Measurements from ENCODE around the gene IARS1.

DNA sequence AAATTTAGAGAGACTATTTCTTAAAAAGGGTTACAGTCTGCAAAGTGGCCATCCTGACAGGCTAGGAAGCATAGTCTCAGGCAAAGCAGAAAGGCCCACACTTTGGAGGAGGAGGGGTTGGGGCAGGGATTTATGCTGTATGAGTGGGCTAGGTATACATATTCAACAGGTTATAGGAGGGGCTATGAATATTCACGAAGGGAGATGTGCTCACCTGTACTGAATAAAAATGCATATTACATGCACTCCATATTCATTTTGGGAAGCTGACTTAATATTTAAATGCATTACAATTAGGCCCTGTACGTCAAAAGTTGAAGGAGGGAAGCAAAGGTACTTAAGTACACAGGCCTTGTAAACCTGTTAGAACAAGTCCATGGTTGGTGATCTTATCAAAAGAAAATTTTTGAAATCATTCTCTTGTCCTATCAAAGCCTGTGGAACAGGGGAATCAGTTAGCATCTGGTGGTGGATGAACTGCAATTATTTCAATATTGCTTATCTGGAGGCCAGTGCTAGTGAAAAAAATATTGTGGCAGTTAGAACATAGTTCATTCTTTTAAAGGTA lies 33.9 kb upstream of the IARS1 start:
- TF ChIP-seq, protein P1, sequence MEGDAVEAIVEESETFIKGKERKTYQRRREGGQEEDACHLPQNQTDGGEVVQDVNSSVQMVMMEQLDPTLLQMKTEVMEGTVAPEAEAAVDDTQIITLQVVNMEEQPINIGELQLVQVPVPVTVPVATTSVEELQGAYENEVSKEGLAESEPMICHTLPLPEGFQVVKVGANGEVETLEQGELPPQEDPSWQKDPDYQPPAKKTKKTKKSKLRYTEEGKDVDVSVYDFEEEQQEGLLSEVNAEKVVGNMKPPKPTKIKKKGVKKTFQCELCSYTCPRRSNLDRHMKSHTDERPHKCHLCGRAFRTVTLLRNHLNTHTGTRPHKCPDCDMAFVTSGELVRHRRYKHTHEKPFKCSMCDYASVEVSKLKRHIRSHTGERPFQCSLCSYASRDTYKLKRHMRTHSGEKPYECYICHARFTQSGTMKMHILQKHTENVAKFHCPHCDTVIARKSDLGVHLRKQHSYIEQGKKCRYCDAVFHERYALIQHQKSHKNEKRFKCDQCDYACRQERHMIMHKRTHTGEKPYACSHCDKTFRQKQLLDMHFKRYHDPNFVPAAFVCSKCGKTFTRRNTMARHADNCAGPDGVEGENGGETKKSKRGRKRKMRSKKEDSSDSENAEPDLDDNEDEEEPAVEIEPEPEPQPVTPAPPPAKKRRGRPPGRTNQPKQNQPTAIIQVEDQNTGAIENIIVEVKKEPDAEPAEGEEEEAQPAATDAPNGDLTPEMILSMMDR (IDR thresholded peaks at IDR 0.05; ENCODE audit: borderline replicate concordance, extremely low read depth, low read length, poor library complexity, severe bottlenecking), result no peak
- TF ChIP-seq EZH2 (IDR thresholded peaks at IDR 0.05; ENCODE audit: borderline replicate concordance, low read depth, low read length, severe bottlenecking), result no peak
